GM23338 (cell line): ENCODE measurements around the gene PDE5A. TPM values are rescaled to one million over a fixed set of nuclear protein-coding genes. Genes with fewer than 3 reads are reported as not detected.

Experiments
- ATAC-seq: fragments of 200-7000 bp; cut with Tn5 transposase; 3 replicates; pipeline ENCODE4 v1.9.1; 2020
- DNase-seq: peaks from one replicate; pipeline ENCODE4 v3.0.0-alpha.2; 2015; ENCODE audit warnings: low spot score
- H2AFZ ChIP-seq: fragments of 200-600 bp; sonication (generic); 2 replicates; pipeline ENCODE4 v1.8.0; 2016; ENCODE audit warnings: antibody characterized with exemption, mild to moderate bottlenecking, moderate library complexity
- H3F3A ChIP-seq: fragments of 200-600 bp; sonication (generic); replicated peaks from 2 replicates; pipeline ENCODE4 v1.8.0; 2017; ENCODE audit warnings: antibody characterized with exemption, mixed run types, low read depth
- H3K27ac ChIP-seq: fragments of 200-600 bp; sonication (generic); 2 replicates; pipeline ENCODE4 v1.6.1; 2016; ENCODE audit warnings: low read depth
- H3K27me3 ChIP-seq: fragments of 200-600 bp; sonication (generic); 2 replicates; pipeline ENCODE4 v1.8.0; 2016; ENCODE audit warnings: mild to moderate bottlenecking, mixed run types, moderate library complexity; ENCODE audit not compliant: insufficient read depth
- H3K36me3 ChIP-seq: fragments of 200-600 bp; sonication (generic); 2 replicates; pipeline ENCODE4 v1.8.0; 2016; ENCODE audit warnings: mild to moderate bottlenecking; ENCODE audit not compliant: insufficient read depth
- H3K4me1 ChIP-seq: fragments of 200-600 bp; sonication (generic); 2 replicates; pipeline ENCODE4 v1.8.0; 2016; ENCODE audit warnings: mild to moderate bottlenecking, moderate library complexity; ENCODE audit not compliant: insufficient read depth
- H3K4me2 ChIP-seq: fragments of 200-600 bp; sonication (generic); 2 replicates; pipeline ENCODE4 v1.7.1; 2017; ENCODE audit warnings: mixed run types
- H3K4me3 ChIP-seq: fragments of 200-600 bp; sonication (generic); 2 replicates; pipeline ENCODE4 v1.6.1; 2016; ENCODE audit warnings: mixed run types
- H3K79me2 ChIP-seq: fragments of 200-600 bp; sonication (generic); replicated peaks from 2 replicates; pipeline ENCODE4 v1.8.0; 2017; ENCODE audit warnings: mild to moderate bottlenecking; ENCODE audit not compliant: insufficient read depth
- H3K9me2 ChIP-seq: fragments of 200-600 bp; sonication (generic); 2 replicates; pipeline ENCODE4 v1.8.0; 2017; ENCODE audit not compliant: insufficient read depth
- H4K20me1 ChIP-seq: fragments of 200-600 bp; sonication (generic); replicated peaks from 2 replicates; pipeline ENCODE4 v1.8.0; 2017; ENCODE audit warnings: mild to moderate bottlenecking; ENCODE audit not compliant: insufficient read depth
- H3K27ac Mint-ChIP-seq: 2 replicates; pipeline ENCODE4 v1.8.0; 2020; ENCODE audit warnings: inconsistent platforms, mild to moderate bottlenecking, moderate library complexity, mixed read lengths
- H3K27me3 Mint-ChIP-seq: 3 replicates; pipeline ENCODE4 v1.8.0; 2022; ENCODE audit warnings: low read depth, mild to moderate bottlenecking, moderate library complexity, mixed read lengths, inconsistent platforms; ENCODE audit not compliant: insufficient read depth, poor library complexity
- H3K36me3 Mint-ChIP-seq: 3 replicates; pipeline ENCODE4 v1.8.0; 2021; ENCODE audit warnings: low read depth, mild to moderate bottlenecking, inconsistent platforms, moderate library complexity, mixed read lengths
- H3K4me1 Mint-ChIP-seq: 3 replicates; pipeline ENCODE4 v1.8.0; 2020; ENCODE audit warnings: mild to moderate bottlenecking, inconsistent platforms, mixed read lengths
- H3K4me3 Mint-ChIP-seq: 3 replicates; pipeline ENCODE4 v1.8.0; 2021; ENCODE audit warnings: moderate library complexity, mild to moderate bottlenecking, inconsistent platforms, mixed read lengths
- H3K9me3 Mint-ChIP-seq: 3 replicates; pipeline ENCODE4 v1.8.0; 2020; ENCODE audit warnings: moderate library complexity, mild to moderate bottlenecking, inconsistent platforms, mixed read lengths
- CREB1 ChIP-seq: fragments of 250-450 bp; sonication (Bioruptor Pico); IDR thresholded peaks from 2 replicates; pipeline ENCODE4 v1.5.0; 2020; ENCODE audit warnings: low read depth, mild to moderate bottlenecking, moderate library complexity
- EZH2 ChIP-seq: fragments of 200-600 bp; sonication (generic); IDR thresholded peaks from one replicate; pipeline ENCODE4 v1.8.0; 2017; ENCODE audit warnings: antibody characterized with exemption, mild to moderate bottlenecking, low read depth; ENCODE audit not compliant: unreplicated experiment
- EZH2phosphoT487 ChIP-seq: fragments of 200-600 bp; sonication (generic); IDR thresholded peaks from one replicate; pipeline ENCODE4 v1.8.1; 2018; ENCODE audit warnings: antibody characterized with exemption; ENCODE audit not compliant: unreplicated experiment
- JUNB ChIP-seq: IDR thresholded peaks from one replicate; pipeline ENCODE4 v1.6.1; 2016; ENCODE audit warnings: antibody characterized with exemption; ENCODE audit not compliant: unreplicated experiment
- NANOG ChIP-seq: IDR thresholded peaks from 2 replicates; pipeline ENCODE4 v1.6.1; 2016; ENCODE audit warnings: antibody characterized with exemption, borderline replicate concordance
- POLR2AphosphoS5 ChIP-seq: IDR thresholded peaks from 2 replicates; pipeline ENCODE4 v1.6.1; 2016; ENCODE audit warnings: antibody characterized with exemption, low read depth
- STAT1 ChIP-seq: IDR thresholded peaks from one replicate; pipeline ENCODE4 v1.6.1; 2016; ENCODE audit warnings: antibody characterized with exemption; ENCODE audit not compliant: unreplicated experiment
- ZNF114 ChIP-seq: fragments of 250-450 bp; sonication (Bioruptor Pico); IDR thresholded peaks from 2 replicates; pipeline ENCODE4 v1.5.0; 2020; ENCODE audit warnings: mild to moderate bottlenecking, moderate library complexity
- ZNF331 ChIP-seq: fragments of 250-450 bp; sonication (Bioruptor Pico); IDR thresholded peaks from 2 replicates; pipeline ENCODE4 v1.5.0; 2020; ENCODE audit warnings: low read depth, mild to moderate bottlenecking, moderate library complexity
- polyA plus RNA-seq: library from polyadenylated mRNA; unstranded; fragments of >200 nt; fragmentation: Nextera tagmentation; extraction: Ambion mirVana; gene quantifications from 2 replicates; pipeline ENCODE4 v1.2.1, GENCODE V29; 2016
- total RNA-seq: library from RNA; depleted of rRNA; stranded (reverse); fragments of >200 nt; shearing (Covaris generic); gene quantifications from 2 replicates; pipeline ENCODE4 v1.2.3, GENCODE V29; 2014
- TF ChIP-seq, protein P1 (sequence below), 2 experiments: fragments of 200-600 bp in 1 of 2; sonication (generic) in 1 of 2; conservative IDR thresholded peaks; 2 replicates each; pipeline versions ENCODE4 v1.5.1 to v1.6.1; 2016 to 2017; ENCODE audit warnings: antibody characterized with exemption in 2 of 2, low read depth in 2 of 2, mild to moderate bottlenecking in 2 of 2, moderate library complexity in 1 of 2
- TF ChIP-seq, protein P2 (sequence below): fragments of 250-450 bp; sonication (Bioruptor Pico); IDR thresholded peaks from 2 replicates; pipeline ENCODE4 v1.5.0; 2020; ENCODE audit warnings: mild to moderate bottlenecking, moderate library complexity
- TF ChIP-seq, protein P3 (sequence below): IDR thresholded peaks from 2 replicates; pipeline ENCODE4 v1.6.1; 2016; ENCODE audit warnings: antibody characterized with exemption
- TF ChIP-seq, protein P4 (sequence below): IDR thresholded peaks from one replicate; pipeline ENCODE4 v1.6.1; 2018; ENCODE audit warnings: antibody characterized with exemption; ENCODE audit not compliant: unreplicated experiment

The PDE5A gene
- total and polyA plus RNA-seq, 2 experiments from 2014 or later = 15.0 to 22.6 TPM

DNA sequence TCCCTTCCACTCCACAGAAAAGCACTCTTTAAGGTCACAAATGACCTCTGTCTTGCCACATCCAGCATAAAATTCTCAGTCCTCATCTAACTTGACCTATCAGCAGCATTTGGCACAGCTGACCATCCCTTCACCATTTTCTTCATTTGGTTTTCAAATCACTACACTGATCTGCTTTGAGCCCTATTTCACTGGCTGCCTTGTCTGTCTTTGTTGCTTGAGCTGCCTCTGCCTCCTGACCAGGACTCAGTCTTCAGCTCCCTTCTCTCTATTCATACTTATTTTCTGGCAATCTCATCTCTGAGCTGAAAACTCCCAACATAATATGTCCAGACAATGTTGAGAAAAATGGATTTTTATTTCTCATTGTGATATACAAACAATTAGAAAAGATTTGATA is 27.7 kb upstream of the PDE5A start:
- H3K4me2 ChIP-seq = no peak overlapping the region
- H3K4me3 ChIP-seq = no peak overlapping the region
- H3K4me1 Mint-ChIP-seq = 0 out of 3 replicates have a peak, but pooled peaks cover 2% of the 10 kb centered on the region
- H3K27ac Mint-ChIP-seq = no peak overlapping the region
- no peaks in the 10 kb centered on the region for H3K79me2 ChIP-seq
- TF ChIP-seq ZNF114 (CRISPR knock-in tag) (no peak), CREB1 (CRISPR knock-in tag) (no peak), NANOG (no peak), STAT1 (no peak), JUNB (no peak), EZH2 (no peak), POLR2AphosphoS5 (no peak), EZH2phosphoT487 (no peak), ZNF331 (CRISPR knock-in tag) (no peak)
- TF ChIP-seq, protein P1, sequence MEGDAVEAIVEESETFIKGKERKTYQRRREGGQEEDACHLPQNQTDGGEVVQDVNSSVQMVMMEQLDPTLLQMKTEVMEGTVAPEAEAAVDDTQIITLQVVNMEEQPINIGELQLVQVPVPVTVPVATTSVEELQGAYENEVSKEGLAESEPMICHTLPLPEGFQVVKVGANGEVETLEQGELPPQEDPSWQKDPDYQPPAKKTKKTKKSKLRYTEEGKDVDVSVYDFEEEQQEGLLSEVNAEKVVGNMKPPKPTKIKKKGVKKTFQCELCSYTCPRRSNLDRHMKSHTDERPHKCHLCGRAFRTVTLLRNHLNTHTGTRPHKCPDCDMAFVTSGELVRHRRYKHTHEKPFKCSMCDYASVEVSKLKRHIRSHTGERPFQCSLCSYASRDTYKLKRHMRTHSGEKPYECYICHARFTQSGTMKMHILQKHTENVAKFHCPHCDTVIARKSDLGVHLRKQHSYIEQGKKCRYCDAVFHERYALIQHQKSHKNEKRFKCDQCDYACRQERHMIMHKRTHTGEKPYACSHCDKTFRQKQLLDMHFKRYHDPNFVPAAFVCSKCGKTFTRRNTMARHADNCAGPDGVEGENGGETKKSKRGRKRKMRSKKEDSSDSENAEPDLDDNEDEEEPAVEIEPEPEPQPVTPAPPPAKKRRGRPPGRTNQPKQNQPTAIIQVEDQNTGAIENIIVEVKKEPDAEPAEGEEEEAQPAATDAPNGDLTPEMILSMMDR (conservative IDR thresholded peaks at IDR 0.05; ENCODE audit: low read depth in 2 of 2) = no peak
- TF ChIP-seq, protein P2, sequence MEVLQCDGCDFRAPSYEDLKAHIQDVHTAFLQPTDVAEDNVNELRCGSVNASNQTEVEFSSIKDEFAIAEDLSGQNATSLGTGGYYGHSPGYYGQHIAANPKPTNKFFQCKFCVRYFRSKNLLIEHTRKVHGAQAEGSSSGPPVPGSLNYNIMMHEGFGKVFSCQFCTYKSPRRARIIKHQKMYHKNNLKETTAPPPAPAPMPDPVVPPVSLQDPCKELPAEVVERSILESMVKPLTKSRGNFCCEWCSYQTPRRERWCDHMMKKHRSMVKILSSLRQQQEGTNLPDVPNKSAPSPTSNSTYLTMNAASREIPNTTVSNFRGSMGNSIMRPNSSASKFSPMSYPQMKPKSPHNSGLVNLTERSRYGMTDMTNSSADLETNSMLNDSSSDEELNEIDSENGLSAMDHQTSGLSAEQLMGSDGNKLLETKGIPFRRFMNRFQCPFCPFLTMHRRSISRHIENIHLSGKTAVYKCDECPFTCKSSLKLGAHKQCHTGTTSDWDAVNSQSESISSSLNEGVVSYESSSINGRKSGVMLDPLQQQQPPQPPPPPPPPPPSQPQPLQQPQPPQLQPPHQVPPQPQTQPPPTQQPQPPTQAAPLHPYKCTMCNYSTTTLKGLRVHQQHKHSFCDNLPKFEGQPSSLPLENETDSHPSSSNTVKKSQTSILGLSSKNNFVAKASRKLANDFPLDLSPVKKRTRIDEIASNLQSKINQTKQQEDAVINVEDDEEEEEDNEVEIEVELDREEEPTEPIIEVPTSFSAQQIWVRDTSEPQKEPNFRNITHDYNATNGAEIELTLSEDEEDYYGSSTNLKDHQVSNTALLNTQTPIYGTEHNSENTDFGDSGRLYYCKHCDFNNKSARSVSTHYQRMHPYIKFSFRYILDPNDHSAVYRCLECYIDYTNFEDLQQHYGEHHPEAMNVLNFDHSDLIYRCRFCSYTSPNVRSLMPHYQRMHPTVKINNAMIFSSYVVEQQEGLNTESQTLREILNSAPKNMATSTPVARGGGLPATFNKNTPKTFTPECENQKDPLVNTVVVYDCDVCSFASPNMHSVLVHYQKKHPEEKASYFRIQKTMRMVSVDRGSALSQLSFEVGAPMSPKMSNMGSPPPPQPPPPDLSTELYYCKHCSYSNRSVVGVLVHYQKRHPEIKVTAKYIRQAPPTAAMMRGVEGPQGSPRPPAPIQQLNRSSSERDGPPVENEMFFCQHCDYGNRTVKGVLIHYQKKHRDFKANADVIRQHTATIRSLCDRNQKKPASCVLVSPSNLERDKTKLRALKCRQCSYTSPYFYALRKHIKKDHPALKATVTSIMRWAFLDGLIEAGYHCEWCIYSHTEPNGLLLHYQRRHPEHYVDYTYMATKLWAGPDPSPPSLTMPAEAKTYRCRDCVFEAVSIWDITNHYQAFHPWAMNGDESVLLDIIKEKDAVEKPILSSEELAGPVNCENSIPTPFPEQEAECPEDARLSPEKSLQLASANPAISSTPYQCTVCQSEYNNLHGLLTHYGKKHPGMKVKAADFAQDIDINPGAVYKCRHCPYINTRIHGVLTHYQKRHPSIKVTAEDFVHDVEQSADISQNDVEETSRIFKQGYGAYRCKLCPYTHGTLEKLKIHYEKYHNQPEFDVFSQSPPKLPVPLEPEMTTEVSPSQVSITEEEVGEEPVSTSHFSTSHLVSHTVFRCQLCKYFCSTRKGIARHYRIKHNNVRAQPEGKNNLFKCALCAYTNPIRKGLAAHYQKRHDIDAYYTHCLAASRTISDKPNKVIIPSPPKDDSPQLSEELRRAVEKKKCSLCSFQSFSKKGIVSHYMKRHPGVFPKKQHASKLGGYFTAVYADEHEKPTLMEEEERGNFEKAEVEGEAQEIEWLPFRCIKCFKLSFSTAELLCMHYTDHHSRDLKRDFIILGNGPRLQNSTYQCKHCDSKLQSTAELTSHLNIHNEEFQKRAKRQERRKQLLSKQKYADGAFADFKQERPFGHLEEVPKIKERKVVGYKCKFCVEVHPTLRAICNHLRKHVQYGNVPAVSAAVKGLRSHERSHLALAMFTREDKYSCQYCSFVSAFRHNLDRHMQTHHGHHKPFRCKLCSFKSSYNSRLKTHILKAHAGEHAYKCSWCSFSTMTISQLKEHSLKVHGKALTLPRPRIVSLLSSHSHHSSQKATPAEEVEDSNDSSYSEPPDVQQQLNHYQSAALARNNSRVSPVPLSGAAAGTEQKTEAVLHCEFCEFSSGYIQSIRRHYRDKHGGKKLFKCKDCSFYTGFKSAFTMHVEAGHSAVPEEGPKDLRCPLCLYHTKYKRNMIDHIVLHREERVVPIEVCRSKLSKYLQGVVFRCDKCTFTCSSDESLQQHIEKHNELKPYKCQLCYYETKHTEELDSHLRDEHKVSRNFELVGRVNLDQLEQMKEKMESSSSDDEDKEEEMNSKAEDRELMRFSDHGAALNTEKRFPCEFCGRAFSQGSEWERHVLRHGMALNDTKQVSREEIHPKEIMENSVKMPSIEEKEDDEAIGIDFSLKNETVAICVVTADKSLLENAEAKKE (CRISPR knock-in tag) = no peak
- TF ChIP-seq, protein P3, sequence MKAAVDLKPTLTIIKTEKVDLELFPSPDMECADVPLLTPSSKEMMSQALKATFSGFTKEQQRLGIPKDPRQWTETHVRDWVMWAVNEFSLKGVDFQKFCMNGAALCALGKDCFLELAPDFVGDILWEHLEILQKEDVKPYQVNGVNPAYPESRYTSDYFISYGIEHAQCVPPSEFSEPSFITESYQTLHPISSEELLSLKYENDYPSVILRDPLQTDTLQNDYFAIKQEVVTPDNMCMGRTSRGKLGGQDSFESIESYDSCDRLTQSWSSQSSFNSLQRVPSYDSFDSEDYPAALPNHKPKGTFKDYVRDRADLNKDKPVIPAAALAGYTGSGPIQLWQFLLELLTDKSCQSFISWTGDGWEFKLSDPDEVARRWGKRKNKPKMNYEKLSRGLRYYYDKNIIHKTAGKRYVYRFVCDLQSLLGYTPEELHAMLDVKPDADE = no peak
- TF ChIP-seq, protein P4, sequence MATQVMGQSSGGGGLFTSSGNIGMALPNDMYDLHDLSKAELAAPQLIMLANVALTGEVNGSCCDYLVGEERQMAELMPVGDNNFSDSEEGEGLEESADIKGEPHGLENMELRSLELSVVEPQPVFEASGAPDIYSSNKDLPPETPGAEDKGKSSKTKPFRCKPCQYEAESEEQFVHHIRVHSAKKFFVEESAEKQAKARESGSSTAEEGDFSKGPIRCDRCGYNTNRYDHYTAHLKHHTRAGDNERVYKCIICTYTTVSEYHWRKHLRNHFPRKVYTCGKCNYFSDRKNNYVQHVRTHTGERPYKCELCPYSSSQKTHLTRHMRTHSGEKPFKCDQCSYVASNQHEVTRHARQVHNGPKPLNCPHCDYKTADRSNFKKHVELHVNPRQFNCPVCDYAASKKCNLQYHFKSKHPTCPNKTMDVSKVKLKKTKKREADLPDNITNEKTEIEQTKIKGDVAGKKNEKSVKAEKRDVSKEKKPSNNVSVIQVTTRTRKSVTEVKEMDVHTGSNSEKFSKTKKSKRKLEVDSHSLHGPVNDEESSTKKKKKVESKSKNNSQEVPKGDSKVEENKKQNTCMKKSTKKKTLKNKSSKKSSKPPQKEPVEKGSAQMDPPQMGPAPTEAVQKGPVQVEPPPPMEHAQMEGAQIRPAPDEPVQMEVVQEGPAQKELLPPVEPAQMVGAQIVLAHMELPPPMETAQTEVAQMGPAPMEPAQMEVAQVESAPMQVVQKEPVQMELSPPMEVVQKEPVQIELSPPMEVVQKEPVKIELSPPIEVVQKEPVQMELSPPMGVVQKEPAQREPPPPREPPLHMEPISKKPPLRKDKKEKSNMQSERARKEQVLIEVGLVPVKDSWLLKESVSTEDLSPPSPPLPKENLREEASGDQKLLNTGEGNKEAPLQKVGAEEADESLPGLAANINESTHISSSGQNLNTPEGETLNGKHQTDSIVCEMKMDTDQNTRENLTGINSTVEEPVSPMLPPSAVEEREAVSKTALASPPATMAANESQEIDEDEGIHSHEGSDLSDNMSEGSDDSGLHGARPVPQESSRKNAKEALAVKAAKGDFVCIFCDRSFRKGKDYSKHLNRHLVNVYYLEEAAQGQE = no peak
- peak; percentile 50 for ATAC-seq
- no peak overlapping the region for H3K4me3 Mint-ChIP-seq
- H3K27me3 ChIP-seq = no peaks in the 10 kb centered on the region
- H3K36me3 ChIP-seq = no peaks in the 10 kb centered on the region
- no peaks in the 10 kb centered on the region for H3F3A ChIP-seq
- no peak overlapping the region for H3K27ac ChIP-seq
- no peak for DNase-seq
- no peaks in the 10 kb centered on the region for H3K9me3 Mint-ChIP-seq
- no peaks in the 10 kb centered on the region for H4K20me1 ChIP-seq
- no peaks in the 10 kb centered on the region for H3K4me1 ChIP-seq
- no peaks in the 10 kb centered on the region for H3K36me3 Mint-ChIP-seq
- no peaks in the 10 kb centered on the region for H3K27me3 Mint-ChIP-seq
- peak overlapping the region; percentile 72; the same call in 1 of the 2 replicates for H2AFZ ChIP-seq
- no peaks in the 10 kb centered on the region; the same call in 1 of the 2 replicates for H3K9me2 ChIP-seq
